ENCODE data around the gene SRPRB. TPM values are rescaled to one million over a fixed set of nuclear protein-coding genes. Genes with fewer than 3 reads are reported as not detected.

The SRPRB gene
- polyA plus RNA-seq, 1 donor, result 57.7 TPM

- DNase-seq, result no peak
These were observed 20.5 kb downstream of the SRPRB start for GRCh38 chr3:133825969-133826727.

- DNase-seq, result no peak
These were observed 21.5 kb downstream of the SRPRB start for GRCh38 chr3:133827136-133827535.

- no peak for DNase-seq
These were observed 22.1 kb downstream of the SRPRB start for GRCh38 chr3:133827684-133828083.

GRCh38 chr3:133828576-133829309 lies 23.1 kb downstream of the SRPRB start:
- no peak for DNase-seq

- no peak for DNase-seq
These were observed 23.7 kb downstream of the SRPRB start for GRCh38 chr3:133829310-133829707.

GRCh38 chr3:133830071-133830470 lies 24.5 kb downstream of the SRPRB start:
- no peak for DNase-seq

- no peak for DNase-seq
These were observed 26.6 kb downstream of the SRPRB start for GRCh38 chr3:133831966-133832801.

- DNase-seq, result no peak
These were observed 27.2 kb downstream of the SRPRB start for GRCh38 chr3:133832802-133833144.

GRCh38 chr3:133833267-133833666 lies 27.7 kb downstream of the SRPRB start:
- DNase-seq, result no peak

GRCh38 chr3:133833880-133834620 lies 28.4 kb downstream of the SRPRB start:
- no peak for DNase-seq

GRCh38 chr3:133834621-133835417 lies 29.2 kb downstream of the SRPRB start:
- DNase-seq, result no peak

- DNase-seq, result no peak
These were observed 29.8 kb downstream of the SRPRB start for GRCh38 chr3:133835418-133835743.

- DNase-seq, result no peak
These were observed 30.3 kb downstream of the SRPRB start for GRCh38 chr3:133835961-133836360.

- no peak for DNase-seq
These were observed 31.0 kb downstream of the SRPRB start for GRCh38 chr3:133836497-133837158.

GRCh38 chr3:133837487-133838295 lies 32.1 kb downstream of the SRPRB start:
- no peak for DNase-seq

- DNase-seq, result no peak
These were observed 32.7 kb downstream of the SRPRB start for GRCh38 chr3:133838296-133838789.

GRCh38 chr3:133838916-133839800 lies 33.5 kb downstream of the SRPRB start:
- no peak for DNase-seq

GRCh38 chr3:133840055-133840737 lies 34.6 kb downstream of the SRPRB start:
- no peak for DNase-seq
